HG02870 (cell line): ENCODE measurements around the gene ATP1B3.
A peak's percentile ranks its signal among the peaks of the same experiment; 100 is the strongest.
"Not testable (repeated sequence)": the region's sequence is repeated elsewhere in the genome, so short reads cannot be mapped to it uniquely, and the experiment has no call there.

Experiments used
- ATAC-seq: cut with Tn5 transposase; IDR thresholded peaks from one replicate; pipeline ENCODE4 v1.9.1; 2021; ENCODE audit warnings: mild to moderate bottlenecking, moderate library complexity; ENCODE audit not compliant: unreplicated experiment

The ATP1B3 gene

GRCh38 chr3:141901914-141902313 is 25.5 kb downstream of the ATP1B3 start:
- peak; percentile 78 for ATAC-seq

GRCh38 chr3:141904203-141904602 is 27.8 kb downstream of the ATP1B3 start:
- ATAC-seq = no peak

- no peak for ATAC-seq
Observed at GRCh38 chr3:141905129-141905528, 28.7 kb downstream of the ATP1B3 start.

- ATAC-seq = no peak
Observed at GRCh38 chr3:141909408-141909807, 33.0 kb downstream of the ATP1B3 start.

- ATAC-seq = not testable (repeated sequence)
Observed at GRCh38 chr3:141909986-141910385, 33.5 kb downstream of the ATP1B3 start.

- peak; percentile 53 for ATAC-seq
Observed at GRCh38 chr3:141913150-141913811, 36.8 kb downstream of the ATP1B3 start.

- no peak for ATAC-seq
Observed at GRCh38 chr3:141914311-141914710, 37.9 kb downstream of the ATP1B3 start.

- no peak for ATAC-seq
Observed at GRCh38 chr3:141915016-141915415, 38.6 kb downstream of the ATP1B3 start.

- no peak for ATAC-seq
Observed at GRCh38 chr3:141915766-141916165, 39.3 kb downstream of the ATP1B3 start.

GRCh38 chr3:141920701-141921100 is 44.3 kb downstream of the ATP1B3 start:
- ATAC-seq = no peak

- ATAC-seq = peak; percentile 70
Observed at GRCh38 chr3:141921316-141921715, 44.9 kb downstream of the ATP1B3 start.

- not testable (repeated sequence) for ATAC-seq
Observed at GRCh38 chr3:141925677-141926076, 49.2 kb downstream of the ATP1B3 start.

GRCh38 chr3:141926929-141927328 is 50.5 kb downstream of the ATP1B3 start:
- no peak for ATAC-seq

GRCh38 chr3:141928631-141929270 is 52.3 kb downstream of the ATP1B3 start:
- ATAC-seq = no peak

- no peak for ATAC-seq
Observed at GRCh38 chr3:141929341-141929995, 53.0 kb downstream of the ATP1B3 start.

GRCh38 chr3:141930801-141931200 is 54.4 kb downstream of the ATP1B3 start:
- ATAC-seq = no peak

GRCh38 chr3:141933421-141934300 is 57.2 kb downstream of the ATP1B3 start:
- no peak for ATAC-seq

GRCh38 chr3:141934354-141934753 is 57.9 kb downstream of the ATP1B3 start:
- no peak for ATAC-seq

- no peak for ATAC-seq
Observed at GRCh38 chr3:141938011-141938500, 61.6 kb downstream of the ATP1B3 start.

GRCh38 chr3:141939759-141940158 is 63.3 kb downstream of the ATP1B3 start:
- ATAC-seq = no peak

GRCh38 chr3:141940194-141940776 is 63.8 kb downstream of the ATP1B3 start:
- no peak for ATAC-seq
